Measurements from ENCODE around the gene SIRPA. TPM values are rescaled to one million over a fixed set of nuclear protein-coding genes. Genes with fewer than 3 reads are reported as not detected.
"Not testable (repeated sequence)": the region's sequence is repeated elsewhere in the genome, so short reads cannot be mapped to it uniquely, and the experiment has no call there.

Gene SIRPA
- total RNA-seq, 4 donors from 2014 or later: 11.5 to 34.6 (median 20.2) TPM

GRCh38 chr20:1915725-1916124 lies 20.5 kb downstream of the SIRPA start:
- Histone ChIP-seq H3K27me3 (no peaks in the 10 kb centered on the region), H3K9me3 (no peaks in the 10 kb centered on the region), H3K4me3 (no peak overlapping the region), H3K27ac (no peak overlapping the region), H3K4me1 (no peaks in the 10 kb centered on the region), H3K36me3 (no peaks in the 10 kb centered on the region)
- intact Hi-C loops (cut with DNase I; ENCODE audit: low total_unique reads): no loop called here
- DNase-seq: no peak
- TF ChIP-seq POLR2A (IDR thresholded peaks at IDR 0.05) (no peak), CTCF (IDR thresholded peaks at IDR 0.05) (no peak)

GRCh38 chr20:1917786-1918185 lies 22.6 kb downstream of the SIRPA start:
- H3K27ac ChIP-seq: no peak overlapping the region
- DNase-seq: no peak
- H3K9me3 ChIP-seq: no peaks in the 10 kb centered on the region
- no peaks in the 10 kb centered on the region for H3K27me3 ChIP-seq
- no peaks in the 10 kb centered on the region for H3K36me3 ChIP-seq
- TF ChIP-seq POLR2A (IDR thresholded peaks at IDR 0.05) (no peak), CTCF (IDR thresholded peaks at IDR 0.05) (no peak)
- no peaks in the 10 kb centered on the region for H3K4me1 ChIP-seq
- H3K4me3 ChIP-seq: no peak overlapping the region
- intact Hi-C loops (cut with DNase I; ENCODE audit: low total_unique reads): no loop called here

DNA sequence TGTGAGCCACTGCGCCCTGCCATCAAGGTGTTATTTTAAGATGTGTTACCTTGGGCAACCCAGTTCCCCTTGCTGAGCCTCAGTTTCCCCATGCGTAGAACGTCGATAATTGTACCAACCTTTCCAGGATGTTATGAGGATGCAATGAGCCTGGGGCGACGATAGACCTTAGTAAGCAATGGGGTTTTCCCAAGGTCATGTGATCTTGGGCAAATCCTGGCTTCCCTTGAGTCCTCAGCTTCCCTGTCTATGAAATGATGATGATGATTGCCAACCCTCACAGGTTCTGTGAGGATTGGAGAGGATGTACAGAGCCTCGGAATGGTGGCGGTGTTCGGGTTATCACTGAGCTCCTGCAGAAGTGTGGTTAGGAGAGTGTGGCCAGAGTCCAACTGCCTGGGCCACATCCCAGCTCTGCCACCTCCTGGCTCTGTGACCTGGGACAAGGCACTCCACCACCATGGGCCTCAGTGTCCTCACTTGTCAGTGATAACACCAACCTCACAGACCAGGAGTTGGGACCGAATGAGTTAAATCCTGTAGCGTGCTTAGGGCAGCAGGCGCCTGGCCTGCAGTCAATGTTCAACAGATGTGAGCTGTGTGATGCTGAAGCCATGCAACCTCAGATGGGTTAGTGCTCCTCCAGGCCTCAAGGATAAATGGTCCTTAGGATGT lies 23.4 kb downstream of the SIRPA start:
- TF ChIP-seq CTCF (IDR thresholded peaks at IDR 0.05) (no peak), POLR2A (IDR thresholded peaks at IDR 0.05) (no peak)
- Histone ChIP-seq H3K4me1 (no peaks in the 10 kb centered on the region), H3K27ac (no peak overlapping the region), H3K9me3 (no peaks in the 10 kb centered on the region), H3K36me3 (no peaks in the 10 kb centered on the region), H3K27me3 (no peaks in the 10 kb centered on the region), H3K4me3 (no peak overlapping the region)
- DNase-seq: no peak
- intact Hi-C loops (cut with DNase I; ENCODE audit: low total_unique reads): no loop called here

GRCh38 chr20:1920252-1920651 lies 25.0 kb downstream of the SIRPA start:
- intact Hi-C loops (cut with DNase I; ENCODE audit: low total_unique reads): no loop called here
- TF ChIP-seq POLR2A (IDR thresholded peaks at IDR 0.05) (no peak), CTCF (IDR thresholded peaks at IDR 0.05) (no peak)
- DNase-seq: no peak
- H3K9me3 ChIP-seq: no peaks in the 10 kb centered on the region
- no peak overlapping the region for H3K4me3 ChIP-seq
- H3K27ac ChIP-seq: no peak overlapping the region
- no peaks in the 10 kb centered on the region for H3K4me1 ChIP-seq
- H3K36me3 ChIP-seq: no peaks in the 10 kb centered on the region
- no peaks in the 10 kb centered on the region for H3K27me3 ChIP-seq

DNA sequence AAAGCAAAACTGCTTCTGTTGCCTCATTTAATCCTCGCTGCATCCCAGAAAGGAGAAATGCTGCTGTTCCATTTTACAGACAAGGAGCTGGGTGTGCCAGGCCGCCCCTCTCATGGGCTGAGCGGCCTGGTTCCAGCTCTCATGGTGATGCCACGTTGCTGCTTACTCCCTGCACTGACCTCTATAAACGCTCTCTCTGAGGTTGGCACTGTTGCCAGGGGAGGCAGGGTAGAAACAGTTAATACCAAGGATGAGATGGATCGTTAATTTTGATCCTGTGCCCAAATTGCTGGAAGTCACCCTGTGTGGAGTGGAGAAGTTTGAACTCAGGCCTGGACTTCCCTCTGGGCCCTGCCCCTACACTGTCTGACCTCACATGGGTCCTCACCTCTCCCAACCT lies 25.6 kb downstream of the SIRPA start:
- Histone ChIP-seq H3K9me3 (no peaks in the 10 kb centered on the region), H3K4me1 (no peaks in the 10 kb centered on the region), H3K4me3 (no peak overlapping the region), H3K27ac (no peak overlapping the region), H3K27me3 (no peaks in the 10 kb centered on the region), H3K36me3 (no peaks in the 10 kb centered on the region)
- no peak for DNase-seq
- intact Hi-C loops (cut with DNase I; ENCODE audit: low total_unique reads): no loop called here
- TF ChIP-seq CTCF (IDR thresholded peaks at IDR 0.05) (no peak), POLR2A (IDR thresholded peaks at IDR 0.05) (no peak)

GRCh38 chr20:1921985-1922384 lies 26.8 kb downstream of the SIRPA start:
- H3K4me3 ChIP-seq; intact Hi-C loops (cut with DNase I; ENCODE audit: low total_unique reads); H3K4me1 ChIP-seq; H3K27me3 ChIP-seq; H3K9me3 ChIP-seq; H3K36me3 ChIP-seq; H3K27ac ChIP-seq; DNase-seq: not testable (repeated sequence)
